NB4 (cell line): ENCODE data around the gene CCDC71L.

ENCODE experiments used
- POLR2A ChIP-seq: IDR thresholded peaks from 2 replicates; pipeline ENCODE4 v1.6.1; 2011; ENCODE audit warnings: mild to moderate bottlenecking; ENCODE audit not compliant: insufficient read length; ENCODE audit errors: extremely low read depth
- TF ChIP-seq, protein P1 (sequence below): IDR thresholded peaks from one replicate; pipeline ENCODE4 v1.5.1; 2012; ENCODE audit warnings: low read depth, low read length

DNA sequence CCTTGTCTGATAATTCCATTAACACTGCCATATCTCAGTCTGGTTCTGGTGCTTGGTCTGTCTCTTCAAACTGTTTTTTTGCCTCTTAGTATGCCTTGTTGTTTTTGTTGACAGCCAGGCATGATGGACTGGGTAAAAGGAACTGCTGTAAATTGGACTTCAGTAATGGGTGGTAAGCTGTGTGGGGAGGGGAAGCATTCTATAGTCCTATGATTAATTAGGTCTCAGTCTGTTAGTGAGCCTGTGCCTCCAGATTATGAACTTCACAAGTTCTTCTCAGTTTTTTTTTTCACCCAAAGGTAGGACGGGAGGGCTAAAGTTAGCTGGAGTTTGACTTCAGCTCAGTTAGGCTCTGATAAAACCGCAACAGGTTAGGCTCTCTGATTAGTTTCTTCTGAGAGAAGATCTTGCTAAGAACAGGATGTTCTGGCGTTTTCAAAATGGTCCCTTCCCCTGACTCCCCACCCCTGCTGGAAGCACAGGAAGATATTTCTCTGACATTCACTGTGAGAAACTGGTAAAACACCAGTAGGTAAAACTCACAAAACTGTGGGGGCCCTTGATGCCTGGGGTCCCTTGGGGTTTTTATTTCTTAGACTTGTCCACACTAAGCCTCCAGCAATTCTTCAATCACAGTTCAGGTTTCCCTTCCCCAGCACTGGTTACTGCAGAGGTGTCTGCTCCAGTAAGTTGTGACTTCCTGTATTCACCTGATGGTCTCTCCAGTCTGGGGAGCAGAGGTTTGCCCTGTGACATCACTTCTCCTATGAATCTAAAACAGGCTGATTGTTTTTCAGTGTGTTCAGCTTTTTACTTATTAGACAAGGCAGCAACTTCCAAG, 43.3 kb upstream of the CCDC71L start:
- TF ChIP-seq, protein P1, sequence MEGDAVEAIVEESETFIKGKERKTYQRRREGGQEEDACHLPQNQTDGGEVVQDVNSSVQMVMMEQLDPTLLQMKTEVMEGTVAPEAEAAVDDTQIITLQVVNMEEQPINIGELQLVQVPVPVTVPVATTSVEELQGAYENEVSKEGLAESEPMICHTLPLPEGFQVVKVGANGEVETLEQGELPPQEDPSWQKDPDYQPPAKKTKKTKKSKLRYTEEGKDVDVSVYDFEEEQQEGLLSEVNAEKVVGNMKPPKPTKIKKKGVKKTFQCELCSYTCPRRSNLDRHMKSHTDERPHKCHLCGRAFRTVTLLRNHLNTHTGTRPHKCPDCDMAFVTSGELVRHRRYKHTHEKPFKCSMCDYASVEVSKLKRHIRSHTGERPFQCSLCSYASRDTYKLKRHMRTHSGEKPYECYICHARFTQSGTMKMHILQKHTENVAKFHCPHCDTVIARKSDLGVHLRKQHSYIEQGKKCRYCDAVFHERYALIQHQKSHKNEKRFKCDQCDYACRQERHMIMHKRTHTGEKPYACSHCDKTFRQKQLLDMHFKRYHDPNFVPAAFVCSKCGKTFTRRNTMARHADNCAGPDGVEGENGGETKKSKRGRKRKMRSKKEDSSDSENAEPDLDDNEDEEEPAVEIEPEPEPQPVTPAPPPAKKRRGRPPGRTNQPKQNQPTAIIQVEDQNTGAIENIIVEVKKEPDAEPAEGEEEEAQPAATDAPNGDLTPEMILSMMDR = no peak
- no peak for TF ChIP-seq POLR2A
